Activated CD4-positive, CD25-positive, alpha-beta regulatory T cell treated with anti-CD3 and anti-CD28 coated beads, Interleukin-2, amount 50 U/mL, for 16 hours (primary cell): ENCODE results near the gene IL36RN.

ENCODE experiments used
- DNase-seq: peaks from one replicate; pipeline ENCODE4 v3.0.0-alpha.2; 2020; ENCODE audit warnings: low read depth, low spot score

IL36RN gene

GRCh38 chr2:113046465-113046864 lies 12.5 kb upstream of the IL36RN start:
- DNase-seq, result no peak

- no peak for DNase-seq
These were observed 7.8 kb upstream of the IL36RN start for GRCh38 chr2:113050921-113051895.

GRCh38 chr2:113052396-113052917 lies 6.5 kb upstream of the IL36RN start, which contains the start of gene IL36B:
Gene IL36B (minus strand): TSS chr2:113052867.
- no peak for DNase-seq

DNA sequence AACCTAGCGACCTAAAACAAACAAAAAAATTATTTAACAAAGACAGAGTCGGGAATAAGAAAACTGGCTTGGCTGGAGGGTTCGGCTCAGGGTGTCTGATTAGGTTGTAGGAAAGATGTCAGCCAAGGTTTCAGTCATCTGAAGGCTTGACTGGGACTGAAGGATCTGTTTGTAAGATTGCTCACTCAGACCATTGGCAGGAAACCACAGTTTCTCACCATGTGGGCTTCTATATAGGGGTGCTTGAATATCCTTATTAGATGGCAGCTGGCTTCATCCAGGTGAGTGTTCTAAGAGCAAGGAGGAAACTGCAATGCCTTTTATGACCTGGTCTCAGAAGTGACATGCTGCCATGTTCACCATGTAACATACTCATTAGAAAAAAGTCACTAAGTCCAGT lies 5.3 kb upstream of the IL36RN start:
- DNase-seq, result no peak

DNA sequence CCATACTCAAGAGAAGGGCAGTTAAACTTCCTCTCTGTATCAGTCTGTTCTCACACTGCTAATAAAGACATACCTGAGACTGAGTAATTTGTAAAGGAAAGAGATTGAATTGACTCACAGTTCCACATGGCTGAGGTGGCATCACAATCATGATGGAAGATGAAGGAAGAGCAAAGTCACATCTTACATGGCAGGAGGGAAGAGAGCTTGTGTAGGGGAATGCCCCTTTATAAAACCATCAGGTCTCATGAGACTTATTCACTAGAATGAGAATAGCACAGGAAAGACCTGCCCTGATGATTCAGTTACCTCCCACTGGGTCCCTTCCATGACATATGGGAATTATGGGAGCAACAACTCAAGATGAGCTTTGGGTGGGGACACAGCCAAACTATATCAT lies 4.9 kb upstream of the IL36RN start:
- DNase-seq, result no peak

DNA sequence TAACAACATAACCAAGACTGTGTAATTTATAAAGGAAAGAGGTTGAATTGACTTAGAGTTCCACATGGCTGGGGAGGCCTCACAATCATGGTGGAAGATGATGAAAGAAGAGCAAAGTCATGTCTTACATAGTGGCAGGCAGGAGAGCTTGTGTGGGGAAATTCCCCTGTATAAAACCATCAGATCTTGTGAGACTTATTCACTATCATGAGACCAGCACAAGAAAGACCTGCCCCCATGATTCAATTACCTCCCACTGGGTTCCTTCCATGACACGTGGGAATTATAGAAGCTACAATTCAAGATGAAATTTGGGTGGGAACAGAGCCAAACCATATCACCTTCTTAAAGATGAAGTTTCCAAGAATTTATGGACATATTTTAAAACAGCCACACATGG lies 2.5 kb upstream of the IL36RN start:
- no peak for DNase-seq

DNA sequence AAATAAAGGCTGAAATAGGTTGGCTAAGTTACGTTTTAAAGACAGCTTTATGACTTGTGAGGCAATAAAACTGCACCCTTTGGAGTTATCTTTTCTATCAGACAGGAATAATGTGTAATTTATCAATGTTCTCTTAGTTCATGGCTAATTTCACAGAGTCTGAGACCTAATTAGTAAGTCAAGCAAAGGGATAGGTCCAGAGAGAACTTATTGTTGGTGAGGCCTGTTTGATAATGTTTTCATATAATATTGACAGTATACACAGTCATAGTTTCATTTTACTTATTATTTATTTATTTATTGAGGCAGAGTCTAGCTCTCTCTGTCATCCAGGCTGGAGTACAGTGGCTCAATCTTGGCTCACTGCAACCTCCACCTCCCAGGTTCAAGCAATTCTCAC lies 1.9 kb upstream of the IL36RN start:
- DNase-seq, result no peak

DNA sequence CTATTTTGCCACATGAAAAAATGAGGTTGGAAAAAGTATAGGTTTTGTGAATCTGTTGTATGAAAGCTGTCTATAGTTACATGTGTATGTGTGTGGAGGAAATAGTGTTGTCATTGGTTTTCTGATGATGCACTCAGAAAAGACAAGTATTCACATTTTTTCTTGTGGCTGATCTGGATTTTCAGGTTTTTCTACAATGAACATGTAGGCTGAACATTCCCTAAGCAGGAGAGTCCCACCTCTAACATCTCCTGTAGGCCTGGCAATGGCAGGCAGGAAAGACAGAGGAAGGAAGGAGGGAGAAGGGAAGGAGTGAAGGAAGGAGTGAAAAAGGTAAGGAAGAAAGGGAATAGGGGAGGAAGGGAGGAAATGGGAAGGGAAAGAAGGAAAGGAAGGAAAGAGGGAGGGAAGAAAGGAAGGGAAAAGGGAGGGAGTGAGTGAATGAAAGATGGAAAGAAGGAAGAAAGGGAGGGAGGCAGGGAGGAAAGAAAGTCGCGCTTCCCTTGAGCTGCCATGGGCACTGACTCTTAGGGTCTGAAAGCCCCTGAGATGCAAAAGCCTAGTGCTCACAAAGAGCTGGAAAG lies 495 bp upstream of the IL36RN start:
- no peak for DNase-seq

DNA sequence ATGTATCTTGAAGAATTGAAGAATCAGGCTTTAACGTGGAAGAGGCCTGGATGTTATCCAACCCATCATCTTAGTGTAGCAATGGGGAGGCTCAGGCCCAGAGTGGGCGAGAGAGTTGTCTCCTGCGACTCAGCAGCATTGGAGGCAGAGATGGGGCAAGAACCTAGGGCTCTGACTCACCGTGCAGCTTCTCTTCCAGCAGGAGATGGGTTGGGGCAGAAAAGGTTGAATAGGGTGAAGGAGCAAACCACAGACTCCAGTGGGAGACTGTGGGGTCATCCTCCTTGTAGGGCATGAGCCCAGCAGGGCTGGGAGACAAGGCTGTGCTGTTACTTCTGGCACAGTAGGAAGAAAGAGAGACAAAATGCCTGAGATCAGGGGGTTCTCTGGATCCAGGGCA lies 1.4 kb downstream of the IL36RN start:
- no peak for DNase-seq

DNA sequence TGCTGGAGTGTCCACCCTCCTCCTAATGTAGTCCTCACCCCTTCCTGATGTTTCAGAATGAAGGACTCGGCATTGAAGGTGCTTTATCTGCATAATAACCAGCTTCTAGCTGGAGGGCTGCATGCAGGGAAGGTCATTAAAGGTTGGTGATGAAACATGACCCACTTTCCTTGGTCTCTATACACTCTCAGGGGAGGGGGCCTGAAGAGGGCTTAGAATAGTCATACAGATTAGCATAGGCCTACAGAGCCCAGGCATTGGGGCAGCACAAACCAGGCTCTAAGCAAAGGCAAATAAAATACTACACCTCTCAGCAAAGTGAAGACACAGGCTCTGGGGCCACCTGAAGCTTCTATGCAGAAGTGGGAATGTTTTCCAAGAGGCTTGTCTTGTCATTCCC lies 1.8 kb downstream of the IL36RN start:
- DNase-seq, result no peak

GRCh38 chr2:113061241-113061640 lies 2.2 kb downstream of the IL36RN start:
- no peak for DNase-seq

DNA sequence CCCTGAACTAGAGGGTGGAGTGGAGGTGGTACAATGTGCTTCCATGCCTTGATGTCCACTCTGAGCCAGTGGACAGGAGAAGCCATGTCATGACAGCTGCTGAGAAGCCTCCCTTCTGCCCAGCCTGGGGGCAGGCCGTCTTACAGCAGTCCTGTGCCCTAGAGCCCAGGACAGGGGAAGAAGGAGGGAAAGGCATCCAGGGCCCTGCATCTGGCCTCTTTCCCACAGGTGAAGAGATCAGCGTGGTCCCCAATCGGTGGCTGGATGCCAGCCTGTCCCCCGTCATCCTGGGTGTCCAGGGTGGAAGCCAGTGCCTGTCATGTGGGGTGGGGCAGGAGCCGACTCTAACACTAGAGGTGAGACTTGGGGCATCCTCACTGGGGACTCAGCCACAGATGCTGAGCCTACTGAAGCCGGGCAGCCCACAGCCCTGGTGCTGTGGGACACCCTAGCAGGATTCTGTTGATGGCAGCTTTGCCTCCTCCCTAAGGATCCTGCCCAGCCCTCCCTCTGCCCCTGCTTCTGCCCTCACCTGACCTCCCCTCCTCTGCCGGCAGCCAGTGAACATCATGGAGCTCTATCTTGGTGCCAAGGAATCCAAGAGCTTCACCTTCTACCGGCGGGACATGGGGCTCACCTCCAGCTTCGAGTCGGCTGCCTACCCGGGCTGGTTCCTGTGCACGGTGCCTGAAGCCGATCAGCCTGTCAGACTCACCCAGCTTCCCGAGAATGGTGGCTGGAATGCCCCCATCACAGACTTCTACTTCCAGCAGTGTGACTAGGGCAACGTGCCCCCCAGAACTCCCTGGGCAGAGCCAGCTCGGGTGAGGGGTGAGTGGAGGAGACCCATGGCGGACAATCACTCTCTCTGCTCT lies 3.1 kb downstream of the IL36RN start:
- no peak for DNase-seq

GRCh38 chr2:113064281-113064680 lies 5.3 kb downstream of the IL36RN start:
- DNase-seq, result no peak

DNA sequence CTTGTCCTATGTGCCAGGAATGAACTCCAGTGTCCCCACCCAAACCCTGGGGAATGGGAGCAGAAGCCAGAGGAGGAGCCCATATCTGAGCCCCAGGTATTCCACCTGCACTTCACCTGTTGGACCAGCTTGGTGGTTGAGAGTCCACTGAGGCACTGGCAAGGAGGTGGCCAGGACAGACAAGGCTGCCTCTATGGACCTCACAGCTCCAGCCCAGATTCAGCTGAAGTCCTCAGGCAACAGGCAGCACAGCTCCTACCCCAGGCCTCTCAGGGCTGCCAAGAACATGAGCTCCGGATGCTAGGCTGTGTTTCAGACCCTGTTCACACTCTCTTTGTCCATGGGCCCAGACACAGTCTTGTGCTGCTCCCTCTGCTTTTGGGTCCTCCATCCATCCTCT lies 5.9 kb downstream of the IL36RN start:
- DNase-seq, result no peak

GRCh38 chr2:113067681-113068080 lies 8.7 kb downstream of the IL36RN start, which contains the start of gene IL1F10:
Gene IL1F10 (plus strand): TSS chr2:113067970. CDS start chr2:113072739, 4,769 bp downstream.
- no peak for DNase-seq

GRCh38 chr2:113068249-113068648 lies 9.3 kb downstream of the IL36RN start:
- DNase-seq, result no peak

- no peak for DNase-seq
These were observed 9.9 kb downstream of the IL36RN start for GRCh38 chr2:113068706-113069485.

DNA sequence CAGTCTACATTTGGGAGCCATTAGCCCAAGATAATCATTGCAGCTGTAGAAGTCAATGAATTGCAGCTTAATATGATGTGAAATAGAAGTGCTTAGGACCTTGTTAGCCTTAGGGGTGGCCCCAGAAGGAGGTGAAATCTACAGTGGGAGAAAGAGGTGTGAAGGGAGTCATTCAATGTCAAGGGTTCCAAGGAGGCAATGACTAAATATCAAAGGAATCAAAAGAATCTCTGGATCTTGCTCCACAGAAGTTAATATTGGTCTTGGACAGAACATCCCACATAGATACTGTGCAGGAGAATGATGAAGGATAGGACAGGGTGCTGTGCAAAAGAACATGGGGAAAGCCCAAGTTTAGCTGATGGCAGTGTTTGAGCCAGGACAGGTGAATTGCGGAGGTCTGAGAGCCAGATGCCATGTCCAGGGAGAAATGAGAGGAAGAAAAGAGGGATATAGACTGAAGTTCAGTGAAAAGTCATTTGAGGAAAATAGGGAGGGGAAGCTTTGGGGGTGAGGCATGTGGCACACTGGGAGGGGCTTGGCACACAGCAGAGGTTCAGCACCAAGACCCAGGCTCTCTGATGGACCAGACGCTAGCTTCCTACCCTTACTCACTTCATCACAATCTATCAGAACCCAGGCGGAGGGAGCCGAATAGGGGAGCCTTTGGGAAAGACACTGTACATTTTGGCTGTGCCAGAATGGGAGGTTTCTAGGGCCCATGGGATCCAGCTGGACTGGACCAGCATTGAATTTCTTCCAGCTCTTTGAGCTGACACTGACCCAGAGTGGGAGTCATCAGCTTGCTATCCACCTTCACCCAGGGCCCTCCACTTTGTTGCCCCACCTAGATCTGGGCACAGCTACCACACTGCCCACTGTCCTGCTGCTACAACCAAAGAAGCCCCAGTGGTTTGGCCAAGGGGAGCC lies 10.9 kb downstream of the IL36RN start:
- no peak for DNase-seq

DNA sequence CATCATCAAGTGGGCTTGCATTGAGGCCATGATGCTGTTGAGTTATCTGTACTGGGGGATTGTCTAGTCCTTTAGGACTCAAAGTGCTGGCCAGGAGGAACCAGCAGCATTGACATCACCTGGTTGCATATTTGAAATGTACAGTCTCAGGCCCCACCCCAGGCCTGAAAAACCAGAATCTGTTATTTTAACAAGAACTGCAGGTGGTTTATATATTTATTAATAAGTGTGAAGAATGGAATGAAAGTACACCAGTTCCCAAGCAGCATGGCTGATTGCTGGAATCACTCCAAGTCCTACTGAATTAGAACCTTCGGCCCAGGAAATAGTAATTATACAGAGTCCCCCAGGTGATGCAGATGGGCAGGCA lies 11.6 kb downstream of the IL36RN start:
- no peak for DNase-seq

GRCh38 chr2:113072584-113072983 lies 13.6 kb downstream of the IL36RN start:
- DNase-seq, result no peak
